ENCODE results near the gene KYNU.

The KYNU gene

DNA sequence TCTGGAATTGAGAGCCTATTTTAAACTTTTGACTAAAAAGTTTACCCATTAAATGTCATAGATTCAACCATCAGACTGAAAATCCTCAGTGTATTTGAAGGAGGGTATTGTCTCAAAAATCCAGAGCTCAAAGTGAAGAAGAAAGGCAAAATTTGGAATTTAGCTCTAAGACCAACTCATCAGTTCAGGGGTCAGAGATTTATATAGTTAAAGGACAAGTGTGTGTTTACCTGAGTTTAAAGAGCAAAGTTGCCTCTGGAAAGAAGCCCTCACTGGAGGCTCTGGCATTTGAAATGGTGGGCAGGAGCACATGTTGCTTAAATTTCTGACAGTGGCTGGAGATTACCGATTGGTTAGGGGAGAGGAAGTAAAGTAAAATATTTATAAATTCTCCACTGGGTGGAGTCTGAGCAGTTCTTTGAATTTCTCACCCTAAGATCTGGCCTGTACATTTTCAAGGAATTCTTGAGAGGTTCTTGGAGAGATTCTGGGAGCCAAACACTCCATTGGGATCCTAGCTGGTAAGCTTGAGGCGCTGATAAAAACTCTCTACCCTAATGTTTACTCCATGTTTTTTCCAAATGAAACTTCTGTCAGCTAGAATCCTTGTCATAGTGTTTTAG, at the start of gene KYNU:
Gene KYNU, plus strand, starts transcription at position 449 of the 623 bp plus-strand sequence. CDS start 7,704 bp downstream, outside the sequence.
- Histone ChIP-seq H3K36me3 (ENCODE audit: control insufficient read depth, insufficient read depth, low read length) (no peaks in the 10 kb centered on the region), H3K4me3 (ENCODE audit: low read length) (no peak within 1 kb of the TSS), H3K27ac (ENCODE audit: low read length) (no peak within 1 kb of the TSS), H3K9me3 (ENCODE audit: control insufficient read depth, insufficient read depth, low read length) (no peaks in the 10 kb centered on the region), H3K4me1 (ENCODE audit: control insufficient read depth, insufficient read depth, low read length) (no peaks in the 10 kb centered on the region), H3K27me3 (ENCODE audit: control insufficient read depth, insufficient read depth, low read length) (no peaks in the 10 kb centered on the region)
- DNase-seq (ENCODE audit: low read depth, low spot score), result no peak
- WGBS (ENCODE audit: insufficient coverage, insufficient read length), result no CpG with 5 or more reads among the region's 2 CpGs

GRCh38 chr2:142834021-142834420, 43.4 kb upstream of the KYNU start:
- Histone ChIP-seq H3K36me3 (ENCODE audit: control insufficient read depth, insufficient read depth, low read length) (no peaks in the 10 kb centered on the region), H3K9me3 (ENCODE audit: control insufficient read depth, insufficient read depth, low read length) (no peaks in the 10 kb centered on the region), H3K27me3 (ENCODE audit: control insufficient read depth, insufficient read depth, low read length) (no peaks in the 10 kb centered on the region), H3K4me3 (ENCODE audit: low read length) (no peak overlapping the region), H3K4me1 (ENCODE audit: control insufficient read depth, insufficient read depth, low read length) (no peaks in the 10 kb centered on the region), H3K27ac (ENCODE audit: low read length) (no peak overlapping the region)
- WGBS (ENCODE audit: insufficient coverage, insufficient read length), result no CpG with 5 or more reads among the region's 1 CpG
- DNase-seq (ENCODE audit: low read depth, low spot score), result no peak

GRCh38 chr2:142840436-142840835, 37.0 kb upstream of the KYNU start:
- no peak for DNase-seq (ENCODE audit: low read depth, low spot score)
- Histone ChIP-seq H3K27me3 (ENCODE audit: control insufficient read depth, insufficient read depth, low read length) (no peaks in the 10 kb centered on the region), H3K4me1 (ENCODE audit: control insufficient read depth, insufficient read depth, low read length) (no peaks in the 10 kb centered on the region)

GRCh38 chr2:142841788-142842187, 35.7 kb upstream of the KYNU start:
- H3K9me3 ChIP-seq (ENCODE audit: control insufficient read depth, insufficient read depth, low read length), result no peaks in the 10 kb centered on the region
- no CpG with 5 or more reads among the region's 2 CpGs for WGBS (ENCODE audit: insufficient coverage, insufficient read length)
- H3K27me3 ChIP-seq (ENCODE audit: control insufficient read depth, insufficient read depth, low read length), result no peaks in the 10 kb centered on the region
- H3K4me3 ChIP-seq (ENCODE audit: low read length), result no peak overlapping the region
- no peak for DNase-seq (ENCODE audit: low read depth, low spot score)
- H3K36me3 ChIP-seq (ENCODE audit: control insufficient read depth, insufficient read depth, low read length), result no peaks in the 10 kb centered on the region
- no peak overlapping the region for H3K27ac ChIP-seq (ENCODE audit: low read length)
- H3K4me1 ChIP-seq (ENCODE audit: control insufficient read depth, insufficient read depth, low read length), result no peaks in the 10 kb centered on the region

More at GRCh38 chr2:142840436-142840835, 37.0 kb upstream of the KYNU start:
- H3K4me3 ChIP-seq (ENCODE audit: low read length), result no peak overlapping the region
- no peaks in the 10 kb centered on the region for H3K9me3 ChIP-seq (ENCODE audit: control insufficient read depth, insufficient read depth, low read length)
- H3K36me3 ChIP-seq (ENCODE audit: control insufficient read depth, insufficient read depth, low read length), result no peaks in the 10 kb centered on the region
- H3K27ac ChIP-seq (ENCODE audit: low read length), result no peak overlapping the region

GRCh38 chr2:142842369-142842768, 35.1 kb upstream of the KYNU start:
- no peak overlapping the region for H3K4me3 ChIP-seq (ENCODE audit: low read length)
- no peak overlapping the region for H3K27ac ChIP-seq (ENCODE audit: low read length)
- no peaks in the 10 kb centered on the region for H3K27me3 ChIP-seq (ENCODE audit: control insufficient read depth, insufficient read depth, low read length)
- no peak for DNase-seq (ENCODE audit: low read depth, low spot score)
- H3K9me3 ChIP-seq (ENCODE audit: control insufficient read depth, insufficient read depth, low read length), result no peaks in the 10 kb centered on the region
- H3K4me1 ChIP-seq (ENCODE audit: control insufficient read depth, insufficient read depth, low read length), result no peaks in the 10 kb centered on the region
- WGBS (ENCODE audit: insufficient coverage, insufficient read length), result no CpG with 5 or more reads among the region's 1 CpG
- H3K36me3 ChIP-seq (ENCODE audit: control insufficient read depth, insufficient read depth, low read length), result no peaks in the 10 kb centered on the region

DNA sequence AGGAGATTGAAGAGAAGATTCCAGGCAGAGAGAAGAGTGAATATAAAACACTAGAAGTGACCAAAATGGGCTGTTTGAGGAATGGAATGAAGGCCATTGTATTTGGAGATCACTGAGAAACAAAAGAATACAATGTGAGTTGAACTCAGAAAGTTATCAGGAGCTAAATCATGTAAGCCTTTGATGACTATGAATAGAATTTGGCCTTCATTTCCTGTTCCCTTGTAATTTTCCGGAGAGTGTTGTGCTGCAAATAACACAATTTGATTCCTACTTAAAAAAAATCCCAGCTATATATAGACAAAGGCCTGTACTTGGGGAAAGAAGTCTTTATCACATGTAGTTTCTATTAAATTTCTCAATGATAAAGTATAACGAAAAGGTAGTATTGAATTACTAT, 33.7 kb upstream of the KYNU start:
- no peak for DNase-seq (ENCODE audit: low read depth, low spot score)
- Histone ChIP-seq H3K9me3 (ENCODE audit: control insufficient read depth, insufficient read depth, low read length) (no peaks in the 10 kb centered on the region), H3K4me3 (ENCODE audit: low read length) (no peak overlapping the region), H3K27me3 (ENCODE audit: control insufficient read depth, insufficient read depth, low read length) (no peaks in the 10 kb centered on the region), H3K27ac (ENCODE audit: low read length) (no peak overlapping the region), H3K4me1 (ENCODE audit: control insufficient read depth, insufficient read depth, low read length) (no peaks in the 10 kb centered on the region), H3K36me3 (ENCODE audit: control insufficient read depth, insufficient read depth, low read length) (no peaks in the 10 kb centered on the region)
- no CpG with 5 or more reads among the region's 2 CpGs for WGBS (ENCODE audit: insufficient coverage, insufficient read length)

GRCh38 chr2:142848023-142848606, 29.3 kb upstream of the KYNU start:
- WGBS (ENCODE audit: insufficient coverage, insufficient read length), result no CpG with 5 or more reads among the region's 2 CpGs
- Histone ChIP-seq H3K9me3 (ENCODE audit: control insufficient read depth, insufficient read depth, low read length) (no peaks in the 10 kb centered on the region), H3K27me3 (ENCODE audit: control insufficient read depth, insufficient read depth, low read length) (no peaks in the 10 kb centered on the region), H3K36me3 (ENCODE audit: control insufficient read depth, insufficient read depth, low read length) (no peaks in the 10 kb centered on the region), H3K4me1 (ENCODE audit: control insufficient read depth, insufficient read depth, low read length) (no peaks in the 10 kb centered on the region), H3K27ac (ENCODE audit: low read length) (no peak overlapping the region), H3K4me3 (ENCODE audit: low read length) (no peak overlapping the region)
- DNase-seq (ENCODE audit: low read depth, low spot score), result no peak

DNA sequence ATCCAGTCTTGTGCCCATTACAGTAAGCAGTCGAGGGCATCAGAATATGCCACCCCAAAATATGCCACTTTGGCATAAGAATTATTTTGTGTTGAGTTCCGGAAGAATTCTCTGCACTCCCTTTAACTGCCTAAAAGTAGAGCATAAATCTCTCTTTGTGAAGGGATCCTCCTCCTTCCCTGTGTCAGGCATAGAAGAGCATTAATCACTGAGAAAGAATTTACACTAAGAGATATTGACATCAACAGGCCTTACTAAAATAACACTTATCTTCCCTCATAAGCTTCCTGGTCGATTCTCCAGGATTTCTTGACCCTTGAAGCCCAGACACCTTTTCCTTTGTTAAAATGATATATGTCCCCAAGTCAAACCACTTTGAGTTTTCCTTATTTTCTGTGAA, 27.6 kb upstream of the KYNU start:
- Histone ChIP-seq H3K27me3 (ENCODE audit: control insufficient read depth, insufficient read depth, low read length) (no peaks in the 10 kb centered on the region), H3K27ac (ENCODE audit: low read length) (no peak overlapping the region), H3K36me3 (ENCODE audit: control insufficient read depth, insufficient read depth, low read length) (no peaks in the 10 kb centered on the region), H3K9me3 (ENCODE audit: control insufficient read depth, insufficient read depth, low read length) (no peaks in the 10 kb centered on the region), H3K4me3 (ENCODE audit: low read length) (no peak overlapping the region), H3K4me1 (ENCODE audit: control insufficient read depth, insufficient read depth, low read length) (no peaks in the 10 kb centered on the region)
- no peak for DNase-seq (ENCODE audit: low read depth, low spot score)
- WGBS (ENCODE audit: insufficient coverage, insufficient read length), result no CpG with 5 or more reads among the region's 3 CpGs

GRCh38 chr2:142853912-142854311, 23.6 kb upstream of the KYNU start:
- DNase-seq (ENCODE audit: low read depth, low spot score), result no peak
- no CpG with 5 or more reads among the region's 6 CpGs for WGBS (ENCODE audit: insufficient coverage, insufficient read length)
- no peak overlapping the region for H3K4me3 ChIP-seq (ENCODE audit: low read length)
- H3K36me3 ChIP-seq (ENCODE audit: control insufficient read depth, insufficient read depth, low read length), result no peaks in the 10 kb centered on the region
- no peaks in the 10 kb centered on the region for H3K4me1 ChIP-seq (ENCODE audit: control insufficient read depth, insufficient read depth, low read length)
- no peaks in the 10 kb centered on the region for H3K9me3 ChIP-seq (ENCODE audit: control insufficient read depth, insufficient read depth, low read length)
- no peaks in the 10 kb centered on the region for H3K27me3 ChIP-seq (ENCODE audit: control insufficient read depth, insufficient read depth, low read length)
- no peak overlapping the region for H3K27ac ChIP-seq (ENCODE audit: low read length)

- Histone ChIP-seq H3K4me1 (ENCODE audit: control insufficient read depth, insufficient read depth, low read length) (no peaks in the 10 kb centered on the region), H3K36me3 (ENCODE audit: control insufficient read depth, insufficient read depth, low read length) (no peaks in the 10 kb centered on the region), H3K27me3 (ENCODE audit: control insufficient read depth, insufficient read depth, low read length) (no peaks in the 10 kb centered on the region), H3K4me3 (ENCODE audit: low read length) (no peak overlapping the region), H3K27ac (ENCODE audit: low read length) (no peak overlapping the region), H3K9me3 (ENCODE audit: control insufficient read depth, insufficient read depth, low read length) (no peaks in the 10 kb centered on the region)
- DNase-seq (ENCODE audit: low read depth, low spot score), result no peak
- no CpG with 5 or more reads among the region's 5 CpGs for WGBS (ENCODE audit: insufficient coverage, insufficient read length)
Observed at GRCh38 chr2:142857256-142858164, 20.0 kb upstream of the KYNU start.
